ENCODE measurements around the gene NAB1. TPM values are rescaled to one million over a fixed set of nuclear protein-coding genes. Genes with fewer than 3 reads are reported as not detected.

The NAB1 gene
- polyA plus RNA-seq, 1 of the 3 experiments (the other 2 are of a cell fraction) = 9.7 TPM

DNA sequence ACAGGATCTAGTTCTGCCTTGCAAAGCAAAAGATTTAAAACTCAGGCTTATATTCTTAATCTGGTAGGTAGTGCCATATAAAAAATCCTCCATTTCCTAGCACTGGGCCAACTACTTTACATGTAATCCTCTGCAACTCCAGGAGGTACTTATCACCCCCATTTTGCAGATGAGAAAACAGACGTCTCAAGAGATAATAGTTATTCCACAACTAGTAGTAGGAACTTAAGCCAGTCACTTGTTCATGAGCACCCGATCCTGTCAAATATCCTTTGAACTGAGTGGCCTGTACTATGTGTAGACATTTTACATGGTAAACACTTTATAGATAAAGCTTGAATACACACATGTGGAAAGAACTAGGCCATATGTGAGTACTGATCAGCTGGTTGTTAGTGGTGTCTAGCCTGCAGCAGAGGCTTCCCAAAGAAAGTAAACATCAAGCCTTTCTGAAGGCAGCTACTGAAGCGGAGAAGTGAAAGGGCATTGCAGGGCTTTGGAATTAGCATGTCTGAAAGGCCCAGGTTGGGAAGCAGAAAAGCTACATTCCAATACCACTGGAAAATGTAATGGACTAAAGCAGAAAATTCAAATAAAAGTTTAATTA, 48.0 kb downstream of the NAB1 start (continued):
- no peak for TF ChIP-seq REST (IDR thresholded peaks at IDR 0.05; ENCODE audit: low read depth, low read length)
- TF ChIP-seq GABPA (IDR thresholded peaks at IDR 0.05; ENCODE audit: low read depth) = no peak
- TF ChIP-seq FOXM1 (IDR thresholded peaks at IDR 0.05; ENCODE audit: low read depth) = no peak

- POLR2A ChIA-PET = no interaction called here
- no peaks in the 10 kb centered on the region for H3K9me2 ChIP-seq
- TF ChIP-seq TCF12 (IDR thresholded peaks at IDR 0.05) = no peak
- no peak for TF ChIP-seq MXI1 (IDR thresholded peaks at IDR 0.05; ENCODE audit: low read depth, low read length)
- no peak for TF ChIP-seq ELF1 (IDR thresholded peaks at IDR 0.05)
- no peak for TF ChIP-seq FOSL2 (IDR thresholded peaks at IDR 0.05; ENCODE audit: borderline replicate concordance, low read depth)
- no peaks in the 10 kb centered on the region for H4K20me1 ChIP-seq (ENCODE audit: insufficient read depth)
- WGBS (ENCODE audit: low lambda C conversion rate) = 94% methylated on average over 4 of the region's 4 CpGs
- no peaks in the 10 kb centered on the region for H3K9me3 ChIP-seq
- no peak overlapping the region for H3K4me3 ChIP-seq (ENCODE audit: low read depth in 2 of 2, low read length in 1 of 2)
- no peaks in the 10 kb centered on the region for H3F3A ChIP-seq (replicated peaks; ENCODE audit: insufficient read depth)
- no peak for DNase-seq
- H3K4me2 ChIP-seq = no peak overlapping the region
- no peaks in the 10 kb centered on the region; a peak in 1 of 4 replicates for H3K4me1 ChIP-seq (ENCODE audit: control insufficient read depth in 1 of 2, insufficient read depth in 2 of 2, low read depth in 1 of 2, low read length in 1 of 2)
- no peak overlapping the region for H2AFZ ChIP-seq (ENCODE audit: low read depth)
- no peaks in the 10 kb centered on the region for H3K27me3 ChIP-seq (ENCODE audit: insufficient read depth)
- CTCF ChIA-PET = interaction anchor here (0.7 to 0.8 kb wide), 2 partner anchors 18 to 60 kb away, joined by 3 to 4 read pairs; no protein-coding TSS in a partner anchor
- no peak overlapping the region for H3K27ac ChIP-seq (ENCODE audit: low read depth in 2 of 2, low read length in 1 of 2)
- no peaks in the 10 kb centered on the region for H3K79me2 ChIP-seq (ENCODE audit: insufficient read depth)
- H3K9ac ChIP-seq = no peak overlapping the region
- H3K36me3 ChIP-seq (replicated peaks in 1 of 2; ENCODE audit: control insufficient read depth in 1 of 2, insufficient read depth in 2 of 2, low read length in 1 of 2) = peaks cover 8 to 10% of the 10 kb centered on the region in 2 experiments
Observed at GRCh38 chr2:190697421-190697820, 48.5 kb downstream of the NAB1 start.

GRCh38 chr2:190698895-190699294, 50.0 kb downstream of the NAB1 start:
- no peaks in the 10 kb centered on the region for H3K9me3 ChIP-seq
- no peak overlapping the region for H3K9ac ChIP-seq
- H4K20me1 ChIP-seq (ENCODE audit: insufficient read depth) = no peaks in the 10 kb centered on the region
- no peaks in the 10 kb centered on the region for H3F3A ChIP-seq (replicated peaks; ENCODE audit: insufficient read depth)
- H2AFZ ChIP-seq (ENCODE audit: low read depth) = no peak overlapping the region
- no peak for TF ChIP-seq NRF1 (IDR thresholded peaks at IDR 0.05; ENCODE audit: low read depth, low read length)
- TF ChIP-seq RFX5 (IDR thresholded peaks at IDR 0.05; ENCODE audit: low read length) = no peak
- TF ChIP-seq MAX (IDR thresholded peaks at IDR 0.05; ENCODE audit: low read depth) = no peak
- TF ChIP-seq, protein P1, sequence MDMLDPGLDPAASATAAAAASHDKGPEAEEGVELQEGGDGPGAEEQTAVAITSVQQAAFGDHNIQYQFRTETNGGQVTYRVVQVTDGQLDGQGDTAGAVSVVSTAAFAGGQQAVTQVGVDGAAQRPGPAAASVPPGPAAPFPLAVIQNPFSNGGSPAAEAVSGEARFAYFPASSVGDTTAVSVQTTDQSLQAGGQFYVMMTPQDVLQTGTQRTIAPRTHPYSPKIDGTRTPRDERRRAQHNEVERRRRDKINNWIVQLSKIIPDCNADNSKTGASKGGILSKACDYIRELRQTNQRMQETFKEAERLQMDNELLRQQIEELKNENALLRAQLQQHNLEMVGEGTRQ (IDR thresholded peaks at IDR 0.05; ENCODE audit: borderline replicate concordance, low read depth, low read length) = no peak
- no peak for TF ChIP-seq TAF1 (IDR thresholded peaks at IDR 0.05; ENCODE audit: borderline replicate concordance, low read depth, low read length)
- H3K4me1 ChIP-seq (ENCODE audit: control insufficient read depth in 1 of 2, insufficient read depth in 2 of 2, low read depth in 1 of 2, low read length in 1 of 2) = no peaks in the 10 kb centered on the region; a peak in 1 of 4 replicates
- DNase-seq = no peak
- ChIA-PET POLR2A (no interaction called here), CTCF (no interaction called here)
- H3K4me3 ChIP-seq (ENCODE audit: low read depth in 2 of 2, low read length in 1 of 2) = no peak overlapping the region
- no peaks in the 10 kb centered on the region for H3K36me3 ChIP-seq (replicated peaks in 1 of 2; ENCODE audit: control insufficient read depth in 1 of 2, insufficient read depth in 2 of 2, low read length in 1 of 2)
- no peak overlapping the region for H3K4me2 ChIP-seq
- H3K9me2 ChIP-seq = no peaks in the 10 kb centered on the region
- WGBS (ENCODE audit: low lambda C conversion rate) = 88% methylated on average over 5 of the region's 5 CpGs
- no peaks in the 10 kb centered on the region for H3K79me2 ChIP-seq (ENCODE audit: insufficient read depth)
- no peaks in the 10 kb centered on the region for H3K27me3 ChIP-seq (ENCODE audit: insufficient read depth)
- no peak overlapping the region for H3K27ac ChIP-seq (ENCODE audit: low read depth in 2 of 2, low read length in 1 of 2)

Data from SK-N-SH (cell line).